Keratinocyte (primary cell): ENCODE measurements around the gene SAMD8. TPM values are rescaled to one million over a fixed set of nuclear protein-coding genes. Genes with fewer than 3 reads are reported as not detected.

ENCODE experiments used
- DNase-seq: peaks from one replicate; pipeline ENCODE4 v3.0.0-alpha.2; 2011; ENCODE audit warnings: low read depth, missing footprints, low spot score
- FAIRE-seq: peaks from 2 replicates; lab custom pipeline; 2011; peaks lifted over from hg19 to GRCh38; lab: Jason Lieb, UNC
- H2AFZ ChIP-seq: 2 replicates; pipeline ENCODE4 v1.6.0; 2012; ENCODE audit warnings: low read length, control low read depth, inconsistent platforms; ENCODE audit not compliant: control insufficient read depth
- H3K27ac ChIP-seq: 2 replicates; pipeline ENCODE4 v1.5.1; 2011; ENCODE audit warnings: low read length; ENCODE audit not compliant: control insufficient read depth, insufficient read depth
- H3K27me3 ChIP-seq: 3 replicates; pipeline ENCODE4 v1.6.0; 2011; ENCODE audit warnings: low read length; ENCODE audit not compliant: control insufficient read depth, insufficient read depth; ENCODE audit errors: extremely low read depth
- H3K36me3 ChIP-seq, 2 experiments: 2 replicates in 1 of 2; 3 replicates in 1 of 2; pipeline ENCODE4 v1.5.1; 2011; ENCODE audit warnings: low read length in 2 of 2, mild to moderate bottlenecking in 1 of 2; ENCODE audit not compliant: control insufficient read depth in 2 of 2, insufficient read depth in 2 of 2; ENCODE audit errors: extremely low read depth in 1 of 2
- H3K4me1 ChIP-seq: 3 replicates; pipeline ENCODE4 v1.5.1; 2011; ENCODE audit warnings: low read length; ENCODE audit not compliant: control insufficient read depth, insufficient read depth; ENCODE audit errors: extremely low read depth
- H3K4me2 ChIP-seq: 3 replicates; pipeline ENCODE4 v1.6.0; 2011; ENCODE audit warnings: low read depth, low read length; ENCODE audit not compliant: control insufficient read depth, insufficient read depth; ENCODE audit errors: extremely low read depth
- H3K4me3 ChIP-seq, 3 experiments: fragments of 200-600 bp in 1 of 3; sonication (generic) in 1 of 3; 2 replicates in 2 of 3; 3 replicates in 1 of 3; pipeline ENCODE4 v1.5.1; 2011 to 2016; ENCODE audit warnings: low read length in 3 of 3, mild to moderate bottlenecking in 3 of 3, control low read depth in 2 of 3, inconsistent platforms in 1 of 3, low read depth in 1 of 3, mixed read lengths in 1 of 3, mixed run types in 1 of 3, moderate library complexity in 1 of 3; ENCODE audit not compliant: control insufficient read depth in 2 of 3, insufficient read depth in 2 of 3; ENCODE audit errors: extremely low read depth in 1 of 3
- H3K79me2 ChIP-seq: 2 replicates; pipeline ENCODE4 v1.6.0; 2012; ENCODE audit warnings: low read length; ENCODE audit not compliant: control insufficient read depth, insufficient read depth
- H3K9ac ChIP-seq: 3 replicates; pipeline ENCODE4 v1.6.0; 2011; ENCODE audit warnings: low read length; ENCODE audit not compliant: control insufficient read depth, insufficient read depth; ENCODE audit errors: extremely low read depth
- H3K9me1 ChIP-seq: 3 replicates; pipeline ENCODE4 v1.6.0; 2011; ENCODE audit warnings: low read length; ENCODE audit not compliant: control insufficient read depth, insufficient read depth; ENCODE audit errors: extremely low read depth
- H3K9me3 ChIP-seq: 2 replicates; pipeline ENCODE4 v1.5.1; 2012; ENCODE audit warnings: low read depth, low read length; ENCODE audit not compliant: control insufficient read depth
- H4K20me1 ChIP-seq: 3 replicates; pipeline ENCODE4 v1.6.0; 2011; ENCODE audit warnings: low read length; ENCODE audit not compliant: control insufficient read depth, insufficient read depth; ENCODE audit errors: extremely low read depth
- EZH2 ChIP-seq: IDR thresholded peaks from one replicate; pipeline ENCODE4 v1.6.1; 2012; ENCODE audit warnings: inconsistent platforms, mild to moderate bottlenecking, low read length, moderate library complexity
- dilution Hi-C: fragments of 300-500 bp; cut with MboI; formaldehyde crosslinking; loops from one replicate; pipeline ENCODE4 v1.7.0; 2020; ENCODE audit warnings: low sequenced_read_pairs; ENCODE audit not compliant: extremely low pct_ligation_motif_present
- polyA plus RNA-seq, 5 experiments: library from polyadenylated mRNA; depleted of rRNA in 3 of 5; stranded (reverse) in 3 of 5; stranded (forward) in 1 of 5; unstranded in 1 of 5; fragments of >200 nt; gene quantifications; 1 replicate in 1 of 5; 2 replicates in 3 of 5; 3 replicates in 1 of 5; pipeline versions ENCODE4 v1.2.1 to v1.2.3, GENCODE V29; 2011 to 2012; ENCODE audit warnings: missing spikeins in 2 of 5, low read depth in 1 of 5, low replicate concordance in 1 of 5
- TF ChIP-seq, protein P1 (sequence below), 3 experiments: IDR thresholded peaks in 1 of 3; conservative IDR thresholded peaks in 1 of 3; optimal IDR thresholded peaks in 1 of 3; 2 replicates in 2 of 3; 3 replicates in 1 of 3; pipeline versions ENCODE3 to v1.5.1; 2011; ENCODE audit warnings: low read length in 3 of 3, mild to moderate bottlenecking in 3 of 3, moderate library complexity in 2 of 3, control low read depth in 1 of 3, inconsistent platforms in 1 of 3; ENCODE audit not compliant: insufficient read depth in 2 of 3; ENCODE audit errors: extremely low read depth in 1 of 3

The SAMD8 gene
- polyA plus RNA-seq, 1 donor (not counting 4 experiments of a cell fraction or from before 2014, with no cell fraction given): 31.7 TPM

DNA sequence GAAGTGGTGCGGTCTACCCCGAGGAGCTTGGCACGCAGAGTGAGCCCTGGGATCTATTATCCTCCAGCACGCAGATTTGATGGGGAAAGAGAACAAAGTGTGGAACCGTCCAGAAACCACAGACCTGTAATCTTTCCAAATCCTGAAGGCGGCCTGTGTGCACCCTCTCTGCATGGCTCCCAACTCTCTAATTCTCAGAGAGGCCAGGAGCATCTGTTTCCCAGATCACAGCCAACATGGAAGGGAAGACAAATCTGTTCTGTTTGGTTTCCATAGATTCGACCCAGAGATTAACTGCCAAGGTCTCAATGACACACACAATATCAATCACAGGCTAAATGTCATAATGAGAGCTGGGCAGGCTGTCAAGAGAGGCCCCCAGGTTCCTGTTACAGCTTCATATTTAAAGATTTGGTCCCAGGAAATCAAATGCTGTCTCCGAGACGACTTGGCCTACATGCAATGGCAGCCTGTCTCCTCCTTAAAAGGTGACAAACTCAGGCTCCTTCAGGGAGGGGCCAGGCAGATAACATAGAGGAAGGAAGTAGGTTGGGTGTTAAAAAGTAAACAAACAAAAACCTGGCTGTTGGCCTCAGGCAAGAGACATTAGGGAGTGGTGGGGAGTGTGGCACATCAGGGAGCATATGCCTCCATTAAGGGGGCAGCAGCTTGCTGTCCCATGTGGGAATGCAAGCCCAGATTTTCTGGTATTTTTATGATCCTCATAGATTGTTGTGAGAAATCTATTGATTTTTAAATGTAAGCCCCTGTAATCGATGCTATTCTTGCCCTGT, 48.8 kb upstream of the SAMD8 start:
- Histone ChIP-seq H3K9me3 (no peaks in the 10 kb centered on the region), H3K27me3 (no peaks in the 10 kb centered on the region), H3K27ac (no peak overlapping the region), H3K9me1 (no peaks in the 10 kb centered on the region), H3K79me2 (no peaks in the 10 kb centered on the region), H2AFZ (peak overlapping the region; percentile 47), H3K4me1 (peaks cover 9% of the 10 kb centered on the region), H3K36me3 (no peaks in the 10 kb centered on the region), H3K9ac (no peak overlapping the region), H3K4me3 (no peak overlapping the region), H4K20me1 (no peaks in the 10 kb centered on the region), H3K4me2 (no peak overlapping the region)
- TF ChIP-seq EZH2: no peak
- TF ChIP-seq, protein P1, sequence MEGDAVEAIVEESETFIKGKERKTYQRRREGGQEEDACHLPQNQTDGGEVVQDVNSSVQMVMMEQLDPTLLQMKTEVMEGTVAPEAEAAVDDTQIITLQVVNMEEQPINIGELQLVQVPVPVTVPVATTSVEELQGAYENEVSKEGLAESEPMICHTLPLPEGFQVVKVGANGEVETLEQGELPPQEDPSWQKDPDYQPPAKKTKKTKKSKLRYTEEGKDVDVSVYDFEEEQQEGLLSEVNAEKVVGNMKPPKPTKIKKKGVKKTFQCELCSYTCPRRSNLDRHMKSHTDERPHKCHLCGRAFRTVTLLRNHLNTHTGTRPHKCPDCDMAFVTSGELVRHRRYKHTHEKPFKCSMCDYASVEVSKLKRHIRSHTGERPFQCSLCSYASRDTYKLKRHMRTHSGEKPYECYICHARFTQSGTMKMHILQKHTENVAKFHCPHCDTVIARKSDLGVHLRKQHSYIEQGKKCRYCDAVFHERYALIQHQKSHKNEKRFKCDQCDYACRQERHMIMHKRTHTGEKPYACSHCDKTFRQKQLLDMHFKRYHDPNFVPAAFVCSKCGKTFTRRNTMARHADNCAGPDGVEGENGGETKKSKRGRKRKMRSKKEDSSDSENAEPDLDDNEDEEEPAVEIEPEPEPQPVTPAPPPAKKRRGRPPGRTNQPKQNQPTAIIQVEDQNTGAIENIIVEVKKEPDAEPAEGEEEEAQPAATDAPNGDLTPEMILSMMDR (optimal IDR thresholded peaks at IDR 0.05 in 1 of 3, IDR thresholded peaks at IDR 0.05 in 1 of 3, conservative IDR thresholded peaks at IDR 0.05 in 1 of 3; ENCODE audit: extremely low read depth in 1 of 3, insufficient read depth in 2 of 3, low read length in 3 of 3): no peak
- dilution Hi-C loops: no loop called here
- DNase-seq (no peak), FAIRE-seq (no peak)

- no peaks in the 10 kb centered on the region for H3K4me1 ChIP-seq
- H3K9ac ChIP-seq: no peak overlapping the region
- DNase-seq: no peak
- no peaks in the 10 kb centered on the region for H3K36me3 ChIP-seq
- no peak overlapping the region for H2AFZ ChIP-seq
- H3K9me1 ChIP-seq: no peaks in the 10 kb centered on the region
- no peak for FAIRE-seq
- no peak overlapping the region for H3K27ac ChIP-seq
- no peaks in the 10 kb centered on the region for H3K27me3 ChIP-seq
- dilution Hi-C loops: no loop called here
- no peak overlapping the region for H3K4me3 ChIP-seq
- TF ChIP-seq, protein P1 (optimal IDR thresholded peaks at IDR 0.05 in 1 of 3, IDR thresholded peaks at IDR 0.05 in 1 of 3, conservative IDR thresholded peaks at IDR 0.05 in 1 of 3; ENCODE audit: extremely low read depth in 1 of 3, insufficient read depth in 2 of 3, low read length in 3 of 3): no peak
- TF ChIP-seq EZH2: no peak
- H3K4me2 ChIP-seq: no peak overlapping the region
- no peaks in the 10 kb centered on the region for H4K20me1 ChIP-seq
- no peaks in the 10 kb centered on the region for H3K9me3 ChIP-seq
- no peaks in the 10 kb centered on the region for H3K79me2 ChIP-seq
These were observed 47.8 kb upstream of the SAMD8 start for GRCh38 chr10:75063461-75064230.
